NCI-H748 (cell line): ENCODE data around the gene NFATC3.
"Not testable (repeated sequence)": the region's sequence is repeated elsewhere in the genome, so short reads cannot be mapped to it uniquely, and the experiment has no call there.

Source experiments
- DNase-seq: peaks from one replicate; lab custom pipeline; 2025; ENCODE audit not compliant: unreplicated experiment; lab: John Stamatoyannopoulos, UW

The NFATC3 gene

GRCh38 chr16:68115851-68116250 lies 30.7 kb downstream of the NFATC3 start:
- DNase-seq = no peak

- DNase-seq = no peak
These were observed 31.2 kb downstream of the NFATC3 start for GRCh38 chr16:68116256-68116867.

GRCh38 chr16:68117884-68118283 lies 32.7 kb downstream of the NFATC3 start:
- DNase-seq = no peak

- DNase-seq = not testable (repeated sequence)
These were observed 33.8 kb downstream of the NFATC3 start for GRCh38 chr16:68118954-68119353.

GRCh38 chr16:68120496-68120895 lies 35.3 kb downstream of the NFATC3 start:
- DNase-seq = not testable (repeated sequence)

GRCh38 chr16:68126395-68126794 lies 41.2 kb downstream of the NFATC3 start:
- DNase-seq = no peak

- DNase-seq = no peak
These were observed 43.6 kb downstream of the NFATC3 start for GRCh38 chr16:68128577-68129305.

GRCh38 chr16:68130520-68130919 lies 45.4 kb downstream of the NFATC3 start:
- no peak for DNase-seq

GRCh38 chr16:68131813-68132706 lies 46.9 kb downstream of the NFATC3 start:
- no peak for DNase-seq

GRCh38 chr16:68133000-68133399 lies 47.8 kb downstream of the NFATC3 start:
- not testable (repeated sequence) for DNase-seq

GRCh38 chr16:68134644-68135043 lies 49.5 kb downstream of the NFATC3 start:
- DNase-seq = no peak

- no peak for DNase-seq
These were observed 51.3 kb downstream of the NFATC3 start for GRCh38 chr16:68136515-68136914.

GRCh38 chr16:68144008-68144407 lies 58.8 kb downstream of the NFATC3 start:
- no peak for DNase-seq

- no peak for DNase-seq
These were observed 61.4 kb downstream of the NFATC3 start for GRCh38 chr16:68146585-68146984.

- DNase-seq = no peak
These were observed 62.3 kb downstream of the NFATC3 start for GRCh38 chr16:68147444-68147843.

- no peak for DNase-seq
These were observed 64.4 kb downstream of the NFATC3 start for GRCh38 chr16:68149596-68149995.

- no peak for DNase-seq
These were observed 70.3 kb downstream of the NFATC3 start for GRCh38 chr16:68155425-68155824.

GRCh38 chr16:68162413-68162812 lies 77.2 kb downstream of the NFATC3 start:
- DNase-seq = no peak

GRCh38 chr16:68163275-68163674 lies 78.1 kb downstream of the NFATC3 start:
- DNase-seq = not testable (repeated sequence)

GRCh38 chr16:68166264-68166663 lies 81.1 kb downstream of the NFATC3 start:
- DNase-seq = no peak

- DNase-seq = no peak
These were observed 94.1 kb downstream of the NFATC3 start for GRCh38 chr16:68179196-68179795.
